Measurements from ENCODE around the gene CYB5R2.
A peak's percentile ranks its signal among the peaks of the same experiment; 100 is the strongest.

The CYB5R2 gene

GRCh38 chr11:7667460-7667859 lies 5.8 kb downstream of the CYB5R2 start:
- Histone ChIP-seq H3K4me2 (ENCODE audit: low read length, poor library complexity, severe bottlenecking) (no peak overlapping the region), H3K14ac (ENCODE audit: low read length in 2 of 2) (no peak overlapping the region), H3K9ac (ENCODE audit: low read length) (no peak overlapping the region), H3K27me3 (ENCODE audit: control insufficient read depth in 1 of 2, insufficient read depth in 1 of 2, low read length in 2 of 2) (no peaks in the 10 kb centered on the region), H4K91ac (ENCODE audit: low read length) (no peak overlapping the region), H4K8ac (ENCODE audit: low read length) (no peak overlapping the region), H3K4me1 (ENCODE audit: control insufficient read depth, insufficient read depth, low read depth, low read length) (peaks cover 5% of the 10 kb centered on the region), H3K79me1 (replicated peaks; ENCODE audit: low read length, poor library complexity, severe bottlenecking) (no peaks in the 10 kb centered on the region), H2BK120ac (ENCODE audit: low read depth, low read length) (no peak overlapping the region), H2AK5ac (ENCODE audit: low read length, severe bottlenecking) (no peak overlapping the region), H3K18ac (ENCODE audit: low read depth in 1 of 2, low read length in 2 of 2) (no peak overlapping the region), H2BK5ac (ENCODE audit: low read depth, low read length, poor library complexity, severe bottlenecking) (no peak overlapping the region), H3K36me3 (ENCODE audit: control insufficient read depth in 1 of 2, insufficient read depth in 2 of 2, low read depth in 1 of 2, low read length in 2 of 2) (peaks cover 3 to 43% of the 10 kb centered on the region in 2 experiments), H3K27ac (ENCODE audit: low read length, poor library complexity, severe bottlenecking) (no peak overlapping the region), H2BK12ac (ENCODE audit: low read length in 2 of 2) (no peak overlapping the region), H2BK15ac (ENCODE audit: low read depth, poor library complexity, severe bottlenecking) (no peak overlapping the region), H3K4ac (ENCODE audit: low read depth in 1 of 2, low read length in 2 of 2) (no peak overlapping the region), H3K9me3 (ENCODE audit: control insufficient read depth, low read length) (no peaks in the 10 kb centered on the region), H2AFZ (ENCODE audit: low read depth, low read length) (no peak overlapping the region), H3K4me3 (ENCODE audit: insufficient read depth in 1 of 2, low read depth in 1 of 2, low read length in 2 of 2) (no peak overlapping the region), H3K23ac (ENCODE audit: low read length in 2 of 2) (no peak overlapping the region)
- DNase-seq: no peak
- 92% methylated on average over 2 of the region's 2 CpGs for WGBS

- H2BK15ac ChIP-seq (ENCODE audit: low read depth, poor library complexity, severe bottlenecking): no peak overlapping the region
- H2BK120ac ChIP-seq (ENCODE audit: low read depth, low read length): no peak overlapping the region
- no peak overlapping the region for H4K91ac ChIP-seq (ENCODE audit: low read length)
- 80% methylated on average over 5 of the region's 7 CpGs for WGBS
- no peak overlapping the region for H3K14ac ChIP-seq (ENCODE audit: low read length in 2 of 2)
- H2AFZ ChIP-seq (ENCODE audit: low read depth, low read length): no peak overlapping the region
- H3K4me2 ChIP-seq (ENCODE audit: low read length, poor library complexity, severe bottlenecking): no peak overlapping the region
- peaks cover 2% of the 10 kb centered on the region for H3K4me1 ChIP-seq (ENCODE audit: control insufficient read depth, insufficient read depth, low read depth, low read length)
- no peak overlapping the region for H2BK12ac ChIP-seq (ENCODE audit: low read length in 2 of 2)
- H3K36me3 ChIP-seq (ENCODE audit: control insufficient read depth in 1 of 2, insufficient read depth in 2 of 2, low read depth in 1 of 2, low read length in 2 of 2): peaks cover 3 to 43% of the 10 kb centered on the region in 2 experiments
- no peak overlapping the region for H2BK5ac ChIP-seq (ENCODE audit: low read depth, low read length, poor library complexity, severe bottlenecking)
- H3K27ac ChIP-seq (ENCODE audit: low read length, poor library complexity, severe bottlenecking): no peak overlapping the region
- no peaks in the 10 kb centered on the region for H3K27me3 ChIP-seq (ENCODE audit: control insufficient read depth in 1 of 2, insufficient read depth in 1 of 2, low read length in 2 of 2)
- no peak overlapping the region for H3K4me3 ChIP-seq (ENCODE audit: insufficient read depth in 1 of 2, low read depth in 1 of 2, low read length in 2 of 2)
- no peak for DNase-seq
- no peak overlapping the region for H3K18ac ChIP-seq (ENCODE audit: low read depth in 1 of 2, low read length in 2 of 2)
- H3K23ac ChIP-seq (ENCODE audit: low read length in 2 of 2): no peak overlapping the region
- H3K4ac ChIP-seq (ENCODE audit: low read depth in 1 of 2, low read length in 2 of 2): no peak overlapping the region
- H2AK5ac ChIP-seq (ENCODE audit: low read length, severe bottlenecking): no peak overlapping the region
- H3K79me1 ChIP-seq (replicated peaks; ENCODE audit: low read length, poor library complexity, severe bottlenecking): no peaks in the 10 kb centered on the region
- H4K8ac ChIP-seq (ENCODE audit: low read length): no peak overlapping the region
- H3K9me3 ChIP-seq (ENCODE audit: control insufficient read depth, low read length): no peaks in the 10 kb centered on the region
- H3K9ac ChIP-seq (ENCODE audit: low read length): no peak overlapping the region
These were observed 6.9 kb downstream of the CYB5R2 start for GRCh38 chr11:7666292-7666866.

GRCh38 chr11:7665473-7666291 lies 7.6 kb downstream of the CYB5R2 start:
- Histone ChIP-seq H3K9ac (ENCODE audit: low read length) (no peak overlapping the region), H2AFZ (ENCODE audit: low read depth, low read length) (no peak overlapping the region), H3K27ac (ENCODE audit: low read length, poor library complexity, severe bottlenecking) (no peak overlapping the region), H3K23ac (ENCODE audit: low read length in 2 of 2) (no peak overlapping the region), H3K4me1 (ENCODE audit: control insufficient read depth, insufficient read depth, low read depth, low read length) (peaks cover 2% of the 10 kb centered on the region), H3K4me2 (ENCODE audit: low read length, poor library complexity, severe bottlenecking) (no peak overlapping the region), H4K91ac (ENCODE audit: low read length) (no peak overlapping the region), H2BK5ac (ENCODE audit: low read depth, low read length, poor library complexity, severe bottlenecking) (no peak overlapping the region), H3K36me3 (ENCODE audit: control insufficient read depth in 1 of 2, insufficient read depth in 2 of 2, low read depth in 1 of 2, low read length in 2 of 2) (peaks cover 3 to 40% of the 10 kb centered on the region in 2 experiments), H3K4ac (ENCODE audit: low read depth in 1 of 2, low read length in 2 of 2) (no peak overlapping the region), H2BK120ac (ENCODE audit: low read depth, low read length) (no peak overlapping the region), H3K14ac (ENCODE audit: low read length in 2 of 2) (no peak overlapping the region), H3K4me3 (ENCODE audit: insufficient read depth in 1 of 2, low read depth in 1 of 2, low read length in 2 of 2) (no peak overlapping the region), H2BK15ac (ENCODE audit: low read depth, poor library complexity, severe bottlenecking) (no peak overlapping the region), H2AK5ac (ENCODE audit: low read length, severe bottlenecking) (no peak overlapping the region), H4K8ac (ENCODE audit: low read length) (no peak overlapping the region), H3K18ac (ENCODE audit: low read depth in 1 of 2, low read length in 2 of 2) (no peak overlapping the region), H3K79me1 (replicated peaks; ENCODE audit: low read length, poor library complexity, severe bottlenecking) (no peaks in the 10 kb centered on the region), H3K27me3 (ENCODE audit: control insufficient read depth in 1 of 2, insufficient read depth in 1 of 2, low read length in 2 of 2) (no peaks in the 10 kb centered on the region), H3K9me3 (ENCODE audit: control insufficient read depth, low read length) (no peaks in the 10 kb centered on the region), H2BK12ac (ENCODE audit: low read length in 2 of 2) (no peak overlapping the region)
- 62% methylated on average over 19 of the region's 20 CpGs for WGBS
- DNase-seq: peak; percentile 58

- Histone ChIP-seq H3K14ac (ENCODE audit: low read length in 2 of 2) (no peak overlapping the region), H2BK15ac (ENCODE audit: low read depth, poor library complexity, severe bottlenecking) (no peak overlapping the region), H3K36me3 (ENCODE audit: control insufficient read depth in 1 of 2, insufficient read depth in 2 of 2, low read depth in 1 of 2, low read length in 2 of 2) (peaks cover 3 to 36% of the 10 kb centered on the region in 2 experiments), H3K9ac (ENCODE audit: low read length) (no peak overlapping the region), H3K23ac (ENCODE audit: low read length in 2 of 2) (no peak overlapping the region), H3K79me1 (replicated peaks; ENCODE audit: low read length, poor library complexity, severe bottlenecking) (no peaks in the 10 kb centered on the region), H3K4ac (ENCODE audit: low read depth in 1 of 2, low read length in 2 of 2) (no peak overlapping the region), H3K18ac (ENCODE audit: low read depth in 1 of 2, low read length in 2 of 2) (no peak overlapping the region), H3K27ac (ENCODE audit: low read length, poor library complexity, severe bottlenecking) (no peak overlapping the region), H2AFZ (ENCODE audit: low read depth, low read length) (no peak overlapping the region), H3K9me3 (ENCODE audit: control insufficient read depth, low read length) (no peaks in the 10 kb centered on the region), H3K4me2 (ENCODE audit: low read length, poor library complexity, severe bottlenecking) (no peak overlapping the region), H2AK5ac (ENCODE audit: low read length, severe bottlenecking) (no peak overlapping the region), H2BK12ac (ENCODE audit: low read length in 2 of 2) (no peak overlapping the region), H3K4me3 (ENCODE audit: insufficient read depth in 1 of 2, low read depth in 1 of 2, low read length in 2 of 2) (no peak overlapping the region), H4K91ac (ENCODE audit: low read length) (no peak overlapping the region), H2BK120ac (ENCODE audit: low read depth, low read length) (no peak overlapping the region), H4K8ac (ENCODE audit: low read length) (no peak overlapping the region), H3K27me3 (ENCODE audit: control insufficient read depth in 1 of 2, insufficient read depth in 1 of 2, low read length in 2 of 2) (no peaks in the 10 kb centered on the region), H3K4me1 (ENCODE audit: control insufficient read depth, insufficient read depth, low read depth, low read length) (peaks cover 2% of the 10 kb centered on the region), H2BK5ac (ENCODE audit: low read depth, low read length, poor library complexity, severe bottlenecking) (no peak overlapping the region)
- DNase-seq: no peak
- 79% methylated on average over 6 of the region's 6 CpGs for WGBS
These were observed 8.4 kb downstream of the CYB5R2 start for GRCh38 chr11:7664867-7665266.

Data from mesenchymal stem cell (in vitro differentiated cells and primary cell).